Measurements from ENCODE around the gene PEAK3. TPM values are rescaled to one million over a fixed set of nuclear protein-coding genes. Genes with fewer than 3 reads are reported as not detected.

The PEAK3 gene
- total RNA-seq, 1 donor from 2014 or later, result 7.5 TPM

DNA sequence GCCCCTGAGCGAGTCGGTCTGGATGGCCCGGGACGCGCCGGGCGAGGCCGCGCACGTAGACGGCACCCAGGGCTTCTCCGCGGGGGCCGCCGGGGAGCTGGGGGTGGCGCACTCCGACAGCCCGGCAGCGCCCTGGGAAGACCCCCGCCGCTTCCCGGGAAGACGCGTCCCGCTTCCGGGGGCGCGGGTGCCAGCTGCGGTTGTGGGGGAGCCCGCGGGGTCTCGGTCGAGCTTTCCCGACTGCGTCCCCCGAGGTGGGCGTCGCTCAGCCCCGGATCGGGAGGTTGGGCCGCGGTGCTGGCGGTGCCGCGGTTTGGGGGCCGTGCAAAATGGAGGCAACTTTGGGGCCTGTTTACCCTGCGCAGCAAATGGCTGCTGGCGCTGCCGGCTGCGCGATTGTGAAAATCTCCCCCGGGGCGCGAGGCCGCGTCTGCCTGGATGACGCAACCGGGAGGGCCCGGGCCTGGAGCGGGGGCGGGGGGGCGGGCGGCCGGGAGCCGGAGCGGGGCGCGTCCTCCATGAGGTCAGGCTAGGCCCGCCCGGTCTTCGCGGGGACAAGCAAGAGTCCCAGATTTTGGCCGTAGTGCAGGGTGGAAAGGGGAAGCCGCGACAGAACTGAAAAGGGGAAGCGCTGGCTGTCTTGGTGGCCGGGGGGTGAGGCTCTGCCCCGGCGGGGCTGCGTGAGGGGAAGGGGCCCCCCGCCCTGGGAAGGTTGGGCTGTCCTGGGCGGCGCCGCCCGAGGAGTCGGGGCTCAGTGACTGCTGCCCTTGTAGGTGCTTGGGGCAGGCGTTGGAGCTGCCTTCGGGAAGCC lies 11.3 kb downstream of the PEAK3 start:
- peaks cover 74% of the 10 kb centered on the region for H3K4me1 ChIP-seq
- H3K27ac ChIP-seq, result peak overlapping the region; percentile 99
- DNase-seq, result peak; percentile 93
- intact Hi-C loops (cut with DNase I), result no loop called here
- peak; percentile 59 to 69 for ATAC-seq
- H3K9me3 ChIP-seq, result no peaks in the 10 kb centered on the region
- H3K4me3 ChIP-seq, result peak overlapping the region; percentile 92
- H3K27me3 ChIP-seq (ENCODE audit: low read depth), result no peaks in the 10 kb centered on the region
- TF ChIP-seq, protein P1, sequence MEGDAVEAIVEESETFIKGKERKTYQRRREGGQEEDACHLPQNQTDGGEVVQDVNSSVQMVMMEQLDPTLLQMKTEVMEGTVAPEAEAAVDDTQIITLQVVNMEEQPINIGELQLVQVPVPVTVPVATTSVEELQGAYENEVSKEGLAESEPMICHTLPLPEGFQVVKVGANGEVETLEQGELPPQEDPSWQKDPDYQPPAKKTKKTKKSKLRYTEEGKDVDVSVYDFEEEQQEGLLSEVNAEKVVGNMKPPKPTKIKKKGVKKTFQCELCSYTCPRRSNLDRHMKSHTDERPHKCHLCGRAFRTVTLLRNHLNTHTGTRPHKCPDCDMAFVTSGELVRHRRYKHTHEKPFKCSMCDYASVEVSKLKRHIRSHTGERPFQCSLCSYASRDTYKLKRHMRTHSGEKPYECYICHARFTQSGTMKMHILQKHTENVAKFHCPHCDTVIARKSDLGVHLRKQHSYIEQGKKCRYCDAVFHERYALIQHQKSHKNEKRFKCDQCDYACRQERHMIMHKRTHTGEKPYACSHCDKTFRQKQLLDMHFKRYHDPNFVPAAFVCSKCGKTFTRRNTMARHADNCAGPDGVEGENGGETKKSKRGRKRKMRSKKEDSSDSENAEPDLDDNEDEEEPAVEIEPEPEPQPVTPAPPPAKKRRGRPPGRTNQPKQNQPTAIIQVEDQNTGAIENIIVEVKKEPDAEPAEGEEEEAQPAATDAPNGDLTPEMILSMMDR (IDR thresholded peaks at IDR 0.05), result no peak
- peaks cover 30% of the 10 kb centered on the region for H3K36me3 ChIP-seq

GRCh38 chr19:2270157-2270422 lies 11.9 kb downstream of the PEAK3 start:
- Histone ChIP-seq H3K27ac (peak overlapping the region; percentile 99), H3K36me3 (peaks cover 25% of the 10 kb centered on the region), H3K9me3 (no peaks in the 10 kb centered on the region), H3K27me3 (ENCODE audit: low read depth) (no peaks in the 10 kb centered on the region), H3K4me3 (peak overlapping the region; percentile 92), H3K4me1 (peaks cover 74% of the 10 kb centered on the region)
- ATAC-seq (peak; percentile 5 to 22), DNase-seq (peak; percentile 77)
- intact Hi-C loops (cut with DNase I), result no loop called here
- TF ChIP-seq, protein P1 (IDR thresholded peaks at IDR 0.05), result no peak

GRCh38 chr19:2269244-2270156 lies 12.5 kb downstream of the PEAK3 start:
- H3K27me3 ChIP-seq (ENCODE audit: low read depth), result no peaks in the 10 kb centered on the region
- H3K27ac ChIP-seq, result peak overlapping the region; percentile 99
- no peaks in the 10 kb centered on the region for H3K9me3 ChIP-seq
- peaks cover 25% of the 10 kb centered on the region for H3K36me3 ChIP-seq
- H3K4me1 ChIP-seq, result peaks cover 76% of the 10 kb centered on the region
- H3K4me3 ChIP-seq, result peak overlapping the region; percentile 92
- ATAC-seq, result peak; percentile 91 to 94
- TF ChIP-seq, protein P1 (IDR thresholded peaks at IDR 0.05), result peak; percentile 13
- intact Hi-C loops (cut with DNase I), result no loop called here
- DNase-seq, result peak; percentile 98

DNA sequence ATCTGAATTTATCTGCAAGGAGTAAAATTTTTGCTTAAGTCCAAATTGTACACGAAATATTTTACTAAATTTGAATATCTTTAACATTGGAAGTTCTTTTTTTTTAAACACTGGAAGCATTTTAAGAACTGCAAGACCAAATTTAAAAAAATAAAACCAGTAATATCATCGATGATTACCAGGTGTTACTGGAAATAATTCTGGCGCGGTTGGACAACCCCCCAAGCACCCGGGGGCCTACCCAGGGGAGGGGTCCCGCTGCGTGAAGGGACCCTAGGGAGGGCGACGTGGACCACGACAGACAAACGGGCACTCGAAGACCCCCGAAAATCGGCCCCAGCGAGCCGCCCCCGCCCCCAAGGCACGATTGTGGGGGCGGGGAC lies 13.1 kb downstream of the PEAK3 start:
- H3K4me1 ChIP-seq, result peaks cover 70% of the 10 kb centered on the region
- DNase-seq, result no peak
- TF ChIP-seq, protein P1 (IDR thresholded peaks at IDR 0.05), result no peak
- intact Hi-C loops (cut with DNase I), result no loop called here
- H3K27me3 ChIP-seq (ENCODE audit: low read depth), result no peaks in the 10 kb centered on the region
- peaks cover 25% of the 10 kb centered on the region for H3K36me3 ChIP-seq
- ATAC-seq, result no peak
- H3K9me3 ChIP-seq, result no peaks in the 10 kb centered on the region
- H3K27ac ChIP-seq, result peak overlapping the region; percentile 56
- peak overlapping the region; percentile 92 for H3K4me3 ChIP-seq

DNA sequence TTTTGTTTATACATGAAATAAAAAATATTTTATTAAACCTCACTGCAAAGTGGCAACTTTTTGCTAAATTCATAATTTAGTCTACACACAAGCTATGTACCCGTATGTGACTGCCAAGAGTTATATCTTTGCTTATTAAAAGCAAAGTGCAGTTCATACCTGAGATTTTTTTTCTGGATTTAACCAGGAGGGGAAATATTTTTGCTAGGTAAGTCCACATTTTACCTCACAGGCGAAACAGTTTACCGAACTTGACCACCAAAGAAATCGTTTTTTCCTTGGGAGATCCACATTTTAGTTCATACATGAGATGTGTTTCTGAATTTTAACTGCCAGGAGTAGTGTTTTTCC lies 13.5 kb downstream of the PEAK3 start:
- H3K4me3 ChIP-seq, result peak overlapping the region; percentile 92
- no peak overlapping the region for H3K27ac ChIP-seq
- DNase-seq (no peak), ATAC-seq (no peak)
- TF ChIP-seq, protein P1 (IDR thresholded peaks at IDR 0.05), result no peak
- no peaks in the 10 kb centered on the region for H3K27me3 ChIP-seq (ENCODE audit: low read depth)
- H3K4me1 ChIP-seq, result peaks cover 66% of the 10 kb centered on the region
- intact Hi-C loops (cut with DNase I), result no loop called here
- H3K36me3 ChIP-seq, result peaks cover 24% of the 10 kb centered on the region
- H3K9me3 ChIP-seq, result no peaks in the 10 kb centered on the region
